GM12875 (cell line): ENCODE measurements around the gene NCBP3.

Experiments
- H3K4me3 ChIP-seq: one replicate; pipeline ENCODE4 v1.5.1; 2011; ENCODE audit warnings: low read depth, low read length, control low read depth
- TF ChIP-seq, protein P1 (sequence below): IDR thresholded peaks from 2 replicates; pipeline ENCODE4 v1.5.1; 2011; ENCODE audit warnings: low read depth, mild to moderate bottlenecking, control low read depth, inconsistent platforms, low read length, moderate library complexity, borderline replicate concordance; ENCODE audit not compliant: insufficient read depth

NCBP3 gene

DNA sequence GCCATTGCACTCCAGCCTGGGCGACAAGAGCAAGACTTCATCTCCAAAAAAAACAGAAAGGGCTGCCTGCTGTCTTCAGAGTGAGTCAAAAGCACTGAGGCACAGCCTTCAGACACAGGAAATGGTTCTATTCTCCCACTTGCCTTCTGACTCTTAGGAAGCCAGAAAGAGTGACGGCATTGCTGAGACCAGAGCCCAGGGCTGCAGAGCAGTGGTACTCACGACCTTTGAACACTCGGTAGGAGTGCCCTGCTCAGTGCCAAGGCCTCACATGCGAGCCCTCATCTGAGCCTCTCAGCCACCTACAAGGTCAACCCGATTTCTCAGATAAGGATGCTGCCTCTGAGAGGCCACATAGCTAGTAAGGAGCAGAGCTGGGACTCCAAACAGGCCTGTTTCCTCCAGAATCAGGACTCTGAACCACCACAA is 41.5 kb downstream of the NCBP3 start:
- TF ChIP-seq, protein P1, sequence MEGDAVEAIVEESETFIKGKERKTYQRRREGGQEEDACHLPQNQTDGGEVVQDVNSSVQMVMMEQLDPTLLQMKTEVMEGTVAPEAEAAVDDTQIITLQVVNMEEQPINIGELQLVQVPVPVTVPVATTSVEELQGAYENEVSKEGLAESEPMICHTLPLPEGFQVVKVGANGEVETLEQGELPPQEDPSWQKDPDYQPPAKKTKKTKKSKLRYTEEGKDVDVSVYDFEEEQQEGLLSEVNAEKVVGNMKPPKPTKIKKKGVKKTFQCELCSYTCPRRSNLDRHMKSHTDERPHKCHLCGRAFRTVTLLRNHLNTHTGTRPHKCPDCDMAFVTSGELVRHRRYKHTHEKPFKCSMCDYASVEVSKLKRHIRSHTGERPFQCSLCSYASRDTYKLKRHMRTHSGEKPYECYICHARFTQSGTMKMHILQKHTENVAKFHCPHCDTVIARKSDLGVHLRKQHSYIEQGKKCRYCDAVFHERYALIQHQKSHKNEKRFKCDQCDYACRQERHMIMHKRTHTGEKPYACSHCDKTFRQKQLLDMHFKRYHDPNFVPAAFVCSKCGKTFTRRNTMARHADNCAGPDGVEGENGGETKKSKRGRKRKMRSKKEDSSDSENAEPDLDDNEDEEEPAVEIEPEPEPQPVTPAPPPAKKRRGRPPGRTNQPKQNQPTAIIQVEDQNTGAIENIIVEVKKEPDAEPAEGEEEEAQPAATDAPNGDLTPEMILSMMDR, result no peak
- no peak overlapping the region for H3K4me3 ChIP-seq

DNA sequence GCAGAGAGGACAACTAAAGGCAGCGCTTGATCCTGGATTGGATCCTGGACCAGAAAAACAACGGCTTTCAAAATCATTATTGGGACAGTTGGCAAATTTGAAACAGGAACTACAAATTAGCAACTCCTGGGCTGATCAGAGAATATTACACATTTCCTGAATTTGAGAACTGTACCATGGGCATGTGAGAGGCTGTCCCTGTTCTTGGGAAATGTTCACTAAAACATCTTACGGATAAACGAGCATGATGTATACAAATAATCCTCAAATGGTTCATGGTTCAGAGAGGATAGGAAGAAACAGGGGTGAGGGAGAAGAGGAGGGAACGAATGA is 42.8 kb downstream of the NCBP3 start:
- TF ChIP-seq, protein P1, result no peak
- no peak overlapping the region for H3K4me3 ChIP-seq

DNA sequence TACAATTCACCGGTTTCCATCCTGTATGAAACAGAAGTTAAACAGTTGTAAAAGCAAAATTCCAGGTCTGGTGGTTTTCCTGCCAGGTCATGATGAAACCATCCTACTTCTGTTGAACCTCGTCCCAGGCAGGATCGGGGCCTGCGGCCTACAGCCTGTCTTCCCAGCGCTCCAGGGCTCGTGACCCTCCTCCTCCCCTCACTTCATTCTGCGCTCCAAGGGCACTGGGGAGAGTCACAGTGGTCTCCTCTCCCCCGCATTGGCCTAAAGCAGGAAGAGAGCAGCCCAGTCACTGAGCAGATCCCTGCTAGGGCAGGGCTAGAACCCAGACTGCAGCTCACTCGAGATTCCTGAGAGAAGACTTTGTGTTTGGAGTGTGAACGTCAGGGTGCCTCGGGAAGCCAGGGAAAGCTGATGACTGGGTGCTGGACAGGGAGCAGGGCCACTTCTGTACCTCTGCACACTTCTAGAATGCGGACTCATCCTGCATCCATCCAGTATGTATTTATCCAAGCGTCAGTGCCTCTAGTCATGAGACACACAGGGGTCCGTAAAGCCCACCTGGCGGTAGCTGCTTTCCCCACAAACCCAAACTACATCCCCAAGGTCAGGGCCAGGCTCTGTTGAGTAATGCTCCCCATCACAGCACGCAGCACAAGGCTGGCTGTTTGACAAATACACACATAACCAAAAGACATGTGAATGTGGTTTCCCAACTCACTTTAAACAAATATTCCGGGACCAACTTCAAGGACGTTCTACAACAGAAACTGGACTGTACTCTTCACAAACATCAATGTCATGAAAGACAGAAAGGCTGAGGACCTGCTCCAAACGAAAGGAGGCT is 43.4 kb downstream of the NCBP3 start:
- TF ChIP-seq, protein P1, result no peak
- no peak overlapping the region for H3K4me3 ChIP-seq

DNA sequence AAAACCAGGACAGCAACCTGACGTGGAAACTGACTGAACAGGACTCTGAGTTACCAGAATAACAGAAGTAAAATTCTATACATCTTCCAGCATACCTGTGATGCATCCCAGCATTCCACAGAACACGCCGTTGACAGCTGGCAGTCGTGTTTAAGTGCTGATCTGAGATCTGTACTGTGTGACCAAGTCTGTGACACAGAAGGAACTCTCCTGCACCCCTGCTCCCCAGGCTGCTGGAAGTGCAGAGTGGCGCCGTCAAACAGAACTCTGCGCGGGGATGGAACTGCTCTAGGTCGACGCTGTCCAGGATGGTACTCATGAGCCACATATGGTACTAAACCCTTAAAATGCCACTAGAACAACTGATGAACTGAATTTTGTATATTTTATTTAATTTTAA is 44.3 kb downstream of the NCBP3 start:
- TF ChIP-seq, protein P1, result no peak
- H3K4me3 ChIP-seq, result no peak overlapping the region

DNA sequence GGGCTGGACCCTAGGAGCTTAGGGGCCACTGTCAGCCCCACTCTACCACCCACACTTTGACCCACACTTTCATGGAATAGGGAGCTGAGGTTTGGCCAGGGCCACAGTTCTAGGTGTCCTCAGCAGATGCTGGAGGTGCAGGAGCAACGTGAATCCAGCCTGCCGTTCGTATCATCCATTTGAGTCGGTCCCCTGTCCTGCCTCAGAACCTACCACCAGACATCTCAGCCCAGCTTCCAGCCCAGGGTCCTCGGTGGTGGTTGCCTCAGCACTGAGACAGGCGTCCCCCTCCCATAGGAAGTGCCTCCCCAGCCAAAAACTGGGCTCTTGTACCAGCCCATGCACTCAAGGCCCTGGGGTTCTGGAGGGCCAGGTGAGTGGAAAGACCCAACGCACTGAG is 44.7 kb downstream of the NCBP3 start:
- TF ChIP-seq, protein P1, result no peak
- no peak overlapping the region for H3K4me3 ChIP-seq

DNA sequence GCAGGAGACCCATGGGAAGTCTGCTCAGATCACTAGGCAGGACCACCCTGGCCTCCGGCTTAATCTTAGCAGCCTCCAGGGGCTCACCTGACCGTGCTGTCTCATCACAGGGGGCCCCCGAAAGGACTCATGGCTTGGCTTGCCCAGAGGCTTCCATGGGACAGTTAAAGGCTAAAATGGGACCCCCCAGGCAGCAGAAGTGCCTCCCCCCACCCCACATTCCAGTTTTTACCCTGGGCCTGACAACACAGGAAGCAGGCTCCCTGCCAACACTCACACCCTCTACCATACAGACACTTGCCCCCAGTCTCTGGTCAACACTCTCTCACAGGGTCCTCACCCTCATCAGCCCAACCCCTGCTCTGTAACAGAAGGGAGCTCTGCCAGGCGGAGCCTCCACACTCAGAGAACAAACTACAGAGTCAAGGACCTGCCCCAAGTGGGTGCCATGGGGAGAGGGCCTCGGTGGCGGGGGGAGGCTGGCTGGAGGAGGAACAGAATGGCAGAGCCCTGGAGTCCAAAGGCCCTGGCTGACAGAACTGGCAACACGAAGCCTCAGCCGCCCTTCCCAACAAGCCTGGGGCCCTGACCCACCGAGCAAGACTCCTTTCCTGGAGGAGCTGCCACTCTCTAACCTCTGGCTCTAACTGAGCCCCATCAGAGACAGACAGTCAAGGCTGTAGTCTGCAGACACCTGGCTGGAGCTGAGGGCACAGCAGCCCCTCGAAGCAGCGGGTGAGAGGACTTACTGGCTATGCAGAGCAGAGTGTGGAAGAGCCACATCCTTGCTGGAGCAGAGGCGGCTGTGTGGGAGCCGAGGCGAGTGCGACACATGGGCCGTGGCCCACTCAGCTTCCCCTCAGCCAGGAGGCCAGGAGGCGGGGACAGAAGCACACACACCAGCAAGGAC is 45.4 kb downstream of the NCBP3 start, which contains the start of gene ITGAE:
Gene ITGAE (minus strand): TSS at position 827 of the 910 bp plus-strand sequence. CDS start 44 bp downstream, at position 783.
- no peak within 1 kb of the TSS for H3K4me3 ChIP-seq
- TF ChIP-seq, protein P1, result no peak
